SKM-1 (cell line): Measurements from ENCODE around the gene CMIP.
"Not testable (repeated sequence)": the region's sequence is repeated elsewhere in the genome, so short reads cannot be mapped to it uniquely, and the experiment has no call there.

Experiments
- DNase-seq: peaks from one replicate; lab custom pipeline; 2025; ENCODE audit not compliant: unreplicated experiment; lab: John Stamatoyannopoulos, UW

The CMIP gene

DNA sequence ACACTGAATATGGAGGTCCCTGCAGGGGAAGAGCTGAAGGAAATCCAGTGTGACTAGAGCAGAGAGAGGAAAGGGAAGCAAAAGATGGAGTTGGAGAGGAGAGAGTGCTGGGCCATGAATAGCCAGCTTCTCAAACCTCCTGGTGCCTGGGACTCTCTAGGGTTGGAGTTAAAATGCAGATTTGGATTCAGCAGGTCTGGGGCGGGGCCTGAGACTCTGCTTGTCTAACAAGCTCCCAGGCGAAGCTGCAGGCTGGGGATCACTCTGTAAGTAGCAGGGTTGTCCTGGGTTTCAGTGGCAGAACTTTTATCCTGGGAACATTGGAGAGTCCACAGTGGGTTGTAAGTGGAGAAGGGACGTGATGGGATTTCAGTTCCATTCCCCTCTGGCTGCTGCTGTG is 231.1 kb downstream of the CMIP start:
- DNase-seq = no peak

DNA sequence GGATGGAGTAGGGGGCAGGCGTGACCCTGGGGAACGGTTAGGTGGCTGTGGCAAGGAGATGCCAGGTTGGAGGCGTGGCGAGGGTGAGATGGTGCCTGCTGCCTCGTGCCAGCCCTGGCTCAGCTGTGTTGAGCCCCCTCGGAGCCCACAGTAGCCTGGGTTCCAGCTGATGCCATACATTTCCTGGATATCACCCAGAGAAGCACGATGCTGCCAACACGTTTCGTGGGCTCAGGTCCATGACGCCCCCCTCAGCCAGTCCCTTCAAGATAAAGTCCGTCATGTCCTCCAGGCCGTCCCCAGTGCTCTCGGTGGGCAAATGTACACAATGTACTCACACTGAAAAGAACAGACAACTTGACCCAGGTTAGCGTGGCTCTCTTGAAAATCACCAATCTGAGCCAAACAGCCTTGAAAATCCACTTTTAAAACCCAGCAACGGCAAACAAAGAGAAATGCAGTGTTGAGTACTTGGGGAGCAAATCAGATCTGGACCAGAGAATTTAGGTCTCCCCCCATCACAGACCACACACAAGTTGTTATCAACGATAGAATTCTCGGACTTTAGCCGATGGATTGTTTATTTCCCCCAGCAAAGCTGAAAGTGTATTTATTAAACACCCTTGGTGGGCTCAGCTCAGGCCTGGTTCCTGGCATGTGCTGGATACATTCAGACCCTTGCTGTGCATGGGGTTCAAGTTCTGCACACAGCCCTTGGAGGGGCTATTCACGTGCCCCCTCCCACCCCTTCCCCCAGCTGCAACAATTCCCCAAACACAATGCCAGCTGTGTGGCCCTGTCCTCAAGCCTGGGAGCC is 231.7 kb downstream of the CMIP start:
- no peak for DNase-seq

DNA sequence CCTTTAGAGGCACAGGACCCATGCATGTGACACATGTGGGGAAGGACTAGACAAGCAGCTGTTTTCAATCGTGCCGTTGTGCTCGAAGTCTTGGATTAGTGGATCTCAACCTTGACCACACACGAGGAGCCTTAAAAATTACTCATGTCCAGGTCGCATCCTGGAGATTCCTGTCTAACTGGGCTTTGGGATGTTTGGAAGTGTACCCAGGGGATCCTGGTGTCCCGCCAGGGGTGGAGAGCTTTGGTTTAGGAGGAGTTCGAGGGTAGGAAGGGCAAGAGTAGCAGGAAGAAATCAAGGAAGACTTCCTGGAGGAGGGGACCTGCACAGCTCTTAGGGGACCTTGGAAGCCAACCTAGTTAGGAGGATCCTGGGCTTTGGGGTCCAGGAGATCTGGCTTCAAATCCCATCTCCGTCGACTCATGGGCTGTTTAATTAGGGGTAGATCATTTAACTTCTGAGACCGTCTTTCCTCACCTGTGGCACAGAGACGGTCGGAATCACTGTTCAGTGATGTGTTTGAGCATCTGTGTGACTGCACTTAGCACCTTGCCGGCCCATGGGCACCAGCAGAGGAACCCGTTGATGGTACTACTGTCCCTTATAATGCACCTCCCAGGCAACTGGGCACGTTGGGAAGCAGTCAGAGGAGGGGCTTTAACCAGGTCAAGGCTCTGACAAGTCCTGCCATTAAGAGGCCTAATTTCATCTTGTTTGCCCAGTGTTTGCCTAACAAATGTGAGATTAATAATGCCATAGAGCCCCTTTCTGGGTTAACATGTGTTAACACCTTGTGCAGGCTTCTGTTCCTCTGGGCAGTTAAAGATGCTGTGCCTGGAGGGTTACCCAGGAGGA is 232.5 kb downstream of the CMIP start:
- DNase-seq = no peak

DNA sequence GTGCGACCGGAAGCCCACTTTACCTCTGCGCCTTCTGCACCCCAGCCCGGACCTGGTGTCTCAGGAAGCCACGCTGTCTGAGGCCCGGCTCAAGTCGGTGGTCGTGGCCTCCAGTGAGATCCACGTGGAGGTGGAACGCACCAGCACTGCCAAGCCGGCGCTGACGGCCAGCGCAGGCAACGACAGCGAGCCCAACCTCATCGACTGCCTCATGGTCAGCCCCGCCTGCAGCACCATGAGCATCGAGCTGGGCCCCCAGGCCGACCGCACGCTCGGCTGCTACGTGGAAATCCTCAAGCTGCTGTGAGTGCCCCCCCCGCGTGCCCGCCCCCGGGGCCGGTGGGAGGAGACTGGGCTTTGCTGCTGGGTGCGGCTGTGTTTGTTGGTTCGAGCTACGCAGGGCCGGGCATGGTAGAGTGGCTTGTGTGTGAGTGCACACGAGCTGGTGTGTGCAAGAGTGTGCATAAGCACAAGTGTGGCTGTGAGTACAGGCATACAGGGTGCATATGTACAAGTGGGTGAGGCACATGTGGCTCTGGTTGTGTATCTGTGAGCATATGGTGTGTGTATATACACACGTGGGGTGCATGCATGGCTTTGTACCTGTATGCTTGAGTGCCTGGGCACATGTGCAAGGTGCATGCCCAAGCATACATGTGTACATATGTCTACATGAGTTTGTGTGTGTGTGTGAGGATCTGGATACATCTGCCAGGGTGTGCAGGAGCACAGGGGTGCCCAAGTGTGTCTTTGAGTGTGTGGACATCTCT is 233.9 kb downstream of the CMIP start:
- DNase-seq = no peak

DNA sequence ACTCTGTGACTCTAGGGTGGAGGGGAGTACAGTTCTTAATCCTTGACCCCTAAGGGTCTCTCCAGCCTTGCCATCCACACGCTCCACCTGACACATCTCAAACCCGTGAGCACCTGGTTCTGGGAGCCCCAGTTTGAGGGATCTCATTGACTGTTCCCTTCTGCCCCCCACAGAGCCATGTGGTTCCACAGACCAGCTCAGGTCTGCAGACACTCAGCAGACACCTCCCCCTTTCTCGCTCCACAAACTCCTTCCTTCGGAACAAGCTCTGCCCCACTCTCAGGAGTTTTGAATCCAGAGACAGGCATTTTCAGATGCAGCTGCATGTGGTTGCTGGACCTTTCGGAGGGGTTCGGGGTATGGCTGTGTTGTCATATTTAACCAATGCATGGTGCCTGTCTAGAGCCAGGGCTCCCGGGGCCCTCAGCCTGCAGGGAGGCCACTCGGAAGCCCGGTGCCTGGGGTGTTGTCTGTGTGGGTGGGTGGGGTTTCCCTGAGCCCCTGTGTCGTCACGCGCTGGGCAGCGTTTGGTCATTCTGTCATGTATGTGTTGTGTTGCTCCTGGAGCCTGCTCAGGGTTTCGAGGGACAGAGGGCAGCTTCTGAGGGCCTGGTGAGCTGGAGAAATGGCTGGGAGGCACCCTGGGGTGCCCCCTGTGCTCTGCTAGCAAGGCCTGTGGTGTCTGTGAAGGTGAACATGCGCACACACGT is 235.3 kb downstream of the CMIP start:
- DNase-seq = no peak

DNA sequence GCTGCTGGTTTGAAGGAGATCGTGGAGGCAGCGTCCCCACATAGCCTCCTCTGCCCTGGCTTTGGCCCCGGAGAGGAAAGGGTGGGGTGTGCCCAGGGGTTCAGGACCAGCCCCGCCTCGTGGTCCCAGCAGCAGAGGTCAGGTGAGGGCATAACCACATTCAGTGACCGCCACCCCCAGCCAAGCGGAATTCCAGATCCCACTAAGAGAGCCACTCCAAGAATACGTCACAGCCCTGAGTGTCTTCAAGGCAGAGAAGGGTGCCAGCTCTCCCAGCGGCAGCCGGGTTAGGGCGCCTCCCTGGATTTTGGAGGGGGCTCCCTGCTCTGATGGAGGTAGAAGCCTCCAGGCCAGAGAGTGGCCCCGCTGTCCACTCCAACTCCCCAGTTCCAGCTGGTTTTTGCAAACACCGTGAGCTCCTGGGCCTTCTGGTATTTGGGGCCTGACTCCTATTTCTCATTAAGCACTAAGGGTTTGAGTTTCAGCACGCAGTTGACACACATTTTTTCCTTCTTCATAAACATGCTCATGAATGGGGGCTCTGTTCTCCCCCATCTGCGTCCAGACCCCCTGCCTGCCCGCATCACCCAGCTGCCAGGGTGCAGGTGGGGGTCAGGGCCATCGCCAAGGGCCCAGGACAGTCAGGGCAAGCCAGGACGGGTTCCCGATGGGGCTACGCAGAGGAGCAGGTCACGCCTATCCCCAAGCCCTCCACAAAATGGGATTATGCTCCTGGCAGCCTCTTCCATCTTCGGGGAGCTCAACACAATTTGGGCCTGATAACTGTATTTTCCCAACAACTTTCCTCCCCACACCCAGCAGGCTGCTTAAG is 236.1 kb downstream of the CMIP start:
- no peak for DNase-seq

DNA sequence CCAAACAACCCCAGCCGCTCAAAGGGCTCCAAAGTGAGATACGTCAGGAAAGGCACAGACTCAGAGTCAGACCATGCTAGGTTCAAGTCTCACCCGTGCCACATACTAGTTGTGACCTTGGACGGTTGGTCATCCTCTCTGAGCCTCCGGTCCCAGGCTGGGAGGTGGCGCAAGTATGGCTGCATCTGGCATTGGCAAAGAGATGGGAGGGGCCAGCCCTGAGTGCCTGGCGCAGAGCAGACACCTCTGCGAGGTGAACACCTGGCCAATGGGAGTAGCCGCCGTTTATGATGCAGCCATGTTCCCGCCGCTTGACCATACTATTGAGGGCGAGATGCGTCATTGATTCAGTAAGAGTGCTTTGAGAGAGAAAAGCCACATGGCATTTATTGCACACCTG is 236.7 kb downstream of the CMIP start:
- DNase-seq = no peak

DNA sequence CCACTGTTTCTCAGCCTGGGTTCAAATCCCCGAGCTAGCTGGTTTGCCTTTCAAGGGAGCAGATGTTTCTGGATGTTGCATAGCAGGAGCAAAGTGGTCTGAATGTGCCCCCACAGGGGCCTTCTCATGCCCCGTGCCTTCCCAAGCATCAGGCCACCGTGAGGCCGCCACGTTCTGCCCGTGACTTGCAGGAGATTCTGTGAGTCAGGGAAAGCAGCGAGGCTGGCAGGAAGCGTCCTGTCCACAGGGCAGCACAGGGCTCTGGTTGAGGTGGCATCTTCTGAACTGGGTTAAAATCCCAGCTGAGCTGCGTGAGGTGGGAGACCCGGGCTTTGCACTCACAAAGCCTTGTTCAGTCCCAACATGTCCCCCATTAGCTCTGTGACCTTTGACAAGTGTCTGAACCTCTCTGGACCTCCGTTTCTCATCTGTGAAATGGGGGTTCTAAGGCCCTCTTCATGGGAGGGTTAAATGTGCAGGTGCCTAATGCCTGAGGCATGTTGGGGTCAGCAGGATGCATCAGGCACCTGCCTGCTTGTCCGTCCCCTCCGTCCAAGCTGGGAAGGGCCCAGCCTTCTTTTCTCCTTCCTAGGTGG is 239.7 kb downstream of the CMIP start:
- no peak for DNase-seq

DNA sequence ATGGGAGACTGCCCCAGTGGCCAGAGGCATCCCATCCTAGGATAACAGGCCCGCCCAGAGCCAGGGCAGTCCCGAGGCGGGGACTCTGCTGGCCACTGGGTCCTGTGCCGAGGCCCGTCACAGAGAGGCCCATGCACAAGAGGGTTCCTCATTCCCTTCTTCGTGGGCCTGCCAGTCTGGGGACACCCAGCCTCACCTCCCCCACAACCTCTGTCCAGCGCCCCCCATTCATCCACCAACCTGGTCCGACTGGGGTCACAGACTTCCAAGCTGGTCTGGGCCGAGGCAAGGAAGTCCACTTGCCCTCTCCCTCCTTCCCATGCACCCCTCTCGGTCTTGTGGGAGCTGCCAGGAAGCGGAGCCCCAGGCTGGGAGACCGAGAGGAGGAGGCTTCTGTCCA is 240.3 kb downstream of the CMIP start:
- DNase-seq = no peak

DNA sequence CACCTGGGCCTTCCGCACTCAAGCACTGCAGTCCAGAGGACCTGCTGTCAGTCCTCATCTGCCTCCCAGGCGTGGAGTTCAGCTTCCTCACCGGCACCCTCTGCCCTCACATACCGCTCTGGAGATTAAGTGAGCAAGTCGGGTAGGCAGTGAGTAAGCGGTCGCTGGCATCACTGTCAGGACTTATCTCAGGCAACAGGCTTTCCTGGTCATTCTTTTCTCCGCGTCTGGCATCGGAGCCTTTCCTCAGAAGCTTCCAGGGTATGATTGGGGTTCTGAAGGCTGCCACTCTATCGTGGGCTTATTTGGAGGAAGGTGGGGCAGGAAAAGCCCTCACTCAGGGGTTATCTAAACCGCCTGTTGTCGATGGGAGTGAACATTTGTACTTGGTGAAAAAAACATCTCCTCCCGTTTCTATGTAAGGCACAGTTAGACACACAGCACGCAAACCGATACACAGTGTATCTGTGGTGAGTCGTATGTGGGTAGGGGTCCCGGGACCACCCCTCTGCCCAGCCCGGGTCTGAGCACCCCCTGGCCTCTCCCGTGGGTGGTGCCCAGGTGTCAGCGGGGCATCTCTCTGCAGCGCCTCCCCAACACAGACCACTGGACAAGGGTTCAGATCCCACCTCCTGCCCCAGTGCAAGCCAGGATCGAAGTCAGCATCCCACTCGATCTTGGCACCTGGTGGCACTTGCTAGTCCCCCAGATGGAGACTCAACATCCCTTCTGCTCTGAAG is 242.0 kb downstream of the CMIP start:
- no peak for DNase-seq

DNA sequence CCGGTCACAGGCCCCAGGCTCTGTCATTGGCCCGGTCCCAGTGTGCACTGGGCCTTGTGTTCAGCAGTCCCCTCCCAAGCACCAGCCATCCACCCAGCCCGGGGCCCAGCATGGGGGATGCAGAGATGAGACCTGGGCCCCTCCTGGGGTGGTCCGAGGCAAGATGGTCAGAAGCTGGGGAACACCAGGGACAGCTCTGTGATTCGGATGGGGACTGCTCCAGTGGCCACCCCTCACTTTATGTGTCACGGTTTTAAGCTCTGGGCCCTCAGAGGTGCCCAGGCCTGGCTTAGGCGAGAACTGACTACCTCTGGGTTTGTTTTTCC is 242.5 kb downstream of the CMIP start:
- no peak for DNase-seq

DNA sequence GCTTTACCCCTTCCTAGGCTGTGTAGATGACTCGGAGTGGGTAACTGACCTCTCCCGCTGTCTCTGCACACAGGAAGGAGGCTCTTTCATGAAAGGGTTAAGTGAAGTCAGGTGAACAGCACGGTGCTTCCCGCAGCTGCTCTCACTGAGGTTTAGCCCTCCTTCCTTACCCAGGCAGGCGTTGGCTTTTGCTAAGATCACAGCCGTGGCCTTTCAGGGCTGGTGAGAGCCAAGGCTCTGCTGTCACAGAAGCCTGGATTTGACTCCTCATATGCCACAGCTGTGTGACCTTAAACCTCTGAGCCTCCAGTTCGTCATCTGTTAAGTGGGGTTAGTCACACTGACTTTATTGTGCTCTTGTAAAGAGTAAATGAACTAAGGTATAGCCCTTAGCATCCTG is 243.6 kb downstream of the CMIP start:
- no peak for DNase-seq

DNA sequence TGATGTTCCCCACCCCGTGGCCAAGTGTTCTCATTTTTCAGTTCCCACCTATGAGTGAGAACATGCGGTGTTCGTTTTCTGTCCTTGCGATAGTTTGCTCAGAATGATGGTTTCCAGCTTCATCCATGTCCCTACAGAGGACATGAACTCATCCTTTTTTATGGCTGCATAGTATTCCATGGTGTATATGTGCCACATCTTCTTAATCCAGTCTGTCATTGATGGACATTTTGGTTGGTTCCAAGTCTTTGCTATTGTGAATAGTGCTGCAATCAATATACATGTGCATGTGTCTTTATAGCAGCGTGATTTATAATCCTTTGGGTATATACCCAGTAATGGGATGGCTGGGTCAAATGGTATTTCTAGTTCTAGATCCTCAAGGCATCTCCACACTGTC is 244.2 kb downstream of the CMIP start:
- DNase-seq = not testable (repeated sequence)

DNA sequence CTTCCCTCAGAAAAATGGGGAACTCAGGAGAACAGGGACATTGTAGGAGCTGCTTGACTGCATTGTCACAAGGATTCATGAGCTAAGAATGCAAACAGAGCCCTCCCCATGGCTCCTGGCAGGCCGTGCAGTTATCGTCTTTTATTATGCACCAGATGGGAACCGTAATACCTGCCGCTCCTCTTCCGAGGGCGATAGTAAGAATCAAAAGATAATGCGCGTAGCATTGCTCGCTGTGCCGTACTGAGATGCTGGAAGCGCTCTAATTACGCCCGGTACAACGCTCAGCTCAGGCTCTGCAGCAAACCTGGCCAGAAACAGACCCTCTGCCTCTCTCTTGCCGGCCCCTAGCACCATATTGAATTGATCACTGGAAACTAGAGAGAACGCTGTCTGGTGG is 247.4 kb downstream of the CMIP start:
- DNase-seq = no peak

DNA sequence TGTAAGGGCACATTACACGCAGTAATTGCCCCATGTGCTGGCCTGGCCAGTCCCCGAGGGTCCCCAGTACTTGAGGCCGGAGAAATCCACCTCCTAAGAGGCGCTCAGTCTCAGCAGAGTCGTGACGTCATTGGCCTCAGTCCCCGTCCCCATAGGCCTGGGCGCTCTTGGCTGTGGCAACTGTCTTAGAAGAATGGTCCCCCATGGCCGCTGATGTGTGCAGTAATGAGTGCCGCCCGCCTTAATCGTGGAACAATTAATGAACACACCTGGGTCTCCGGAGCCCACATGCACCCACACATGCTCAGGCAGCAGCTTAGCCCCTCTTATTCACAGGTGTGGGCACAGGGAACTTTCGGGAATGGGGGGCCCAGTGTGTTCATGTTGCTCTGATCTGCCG is 248.0 kb downstream of the CMIP start:
- no peak for DNase-seq

DNA sequence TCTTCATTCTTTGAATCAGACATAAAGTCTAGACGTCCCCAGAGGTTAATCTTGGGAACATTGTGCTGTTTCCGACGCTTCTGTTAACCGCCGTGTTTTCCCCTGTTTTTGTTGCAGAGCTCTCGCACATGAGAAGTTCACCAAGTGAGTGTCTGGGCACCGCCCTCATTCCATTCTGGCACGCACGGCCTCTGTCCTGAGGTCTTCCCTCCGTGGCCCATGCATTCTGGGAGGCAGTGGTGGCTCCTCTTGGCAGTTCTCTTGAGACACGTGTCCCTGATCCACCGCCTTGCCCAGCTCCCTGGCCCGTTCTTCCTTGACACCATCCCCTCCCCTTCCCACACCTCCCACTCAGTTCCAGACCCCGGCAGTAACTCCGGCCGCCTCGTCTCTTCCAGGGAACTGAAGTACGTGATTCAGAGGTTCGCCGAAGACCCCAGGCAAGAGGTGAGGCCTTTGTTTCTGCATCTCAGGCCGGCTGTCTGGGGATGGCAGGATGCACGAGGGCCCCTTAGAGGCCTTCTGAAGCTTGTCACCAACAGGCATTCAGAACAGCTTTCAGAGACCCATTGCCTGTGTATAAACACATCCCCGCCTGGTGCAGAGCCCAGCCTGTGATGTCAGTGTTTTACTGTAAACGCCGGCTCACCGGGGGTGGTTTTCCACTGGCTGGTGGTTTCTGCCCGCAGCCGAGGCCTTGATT is 248.6 kb downstream of the CMIP start:
- DNase-seq = no peak

DNA sequence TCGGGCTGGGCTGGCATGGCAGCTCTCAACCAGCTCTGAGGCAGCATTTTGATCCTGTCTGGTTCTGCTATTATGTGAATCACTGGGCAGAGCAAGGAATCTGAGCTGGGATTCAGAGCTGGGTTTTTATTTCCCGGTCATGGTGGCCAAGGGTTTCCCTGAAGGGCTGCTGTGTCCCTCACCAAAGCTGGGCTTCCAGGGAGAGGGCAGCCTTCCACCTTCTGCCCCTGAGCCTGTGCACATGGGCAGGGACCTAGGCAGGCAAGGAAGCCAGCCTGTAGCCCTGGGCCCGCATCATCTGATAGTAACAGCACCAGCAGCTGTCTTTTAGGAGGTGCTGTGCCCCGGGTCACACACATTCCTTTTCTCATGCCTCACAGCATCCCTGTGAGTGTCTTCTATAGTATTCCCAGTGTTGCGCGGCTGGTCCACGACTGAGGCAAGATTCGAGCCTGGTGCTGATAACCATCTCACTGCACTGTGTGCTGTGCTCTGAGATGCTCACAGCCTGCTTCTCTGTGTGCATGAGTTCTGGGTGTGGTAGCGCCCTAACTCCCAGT is 249.2 kb downstream of the CMIP start:
- DNase-seq = no peak
